KMS-11 (cell line): ENCODE measurements around the gene USP9Y.

Experiments
- H2AFZ ChIP-seq: fragments of 200-600 bp; sonication (generic); 2 replicates; pipeline ENCODE4 v1.6.1; 2016; ENCODE audit warnings: antibody characterized with exemption, mixed run types, low read depth
- H3K27ac ChIP-seq: fragments of 200-600 bp; sonication (generic); 2 replicates; pipeline ENCODE4 v1.6.1; 2016; ENCODE audit warnings: mild to moderate bottlenecking, mixed run types
- H3K27me3 ChIP-seq: fragments of 200-600 bp; sonication (generic); 2 replicates; pipeline ENCODE4 v1.6.1; 2017; ENCODE audit warnings: mild to moderate bottlenecking, low read depth, mixed run types, moderate library complexity; ENCODE audit not compliant: insufficient read depth
- H3K36me3 ChIP-seq: fragments of 200-600 bp; sonication (generic); 2 replicates; pipeline ENCODE4 v1.6.1; 2017; ENCODE audit warnings: mild to moderate bottlenecking, mixed run types; ENCODE audit not compliant: insufficient read depth
- H3K4me1 ChIP-seq: fragments of 200-600 bp; sonication (generic); 2 replicates; pipeline ENCODE4 v1.6.1; 2016; ENCODE audit warnings: mild to moderate bottlenecking, low read depth, mixed run types; ENCODE audit not compliant: poor library complexity, severe bottlenecking
- H3K4me2 ChIP-seq: fragments of 200-600 bp; sonication (generic); 2 replicates; pipeline ENCODE4 v1.7.0; 2016; ENCODE audit warnings: mild to moderate bottlenecking, mixed run types
- H3K4me3 ChIP-seq: fragments of 200-600 bp; sonication (generic); IDR thresholded peaks from 2 replicates; pipeline ENCODE4 v1.6.1; 2017; ENCODE audit warnings: low read depth, low read length, mixed read lengths; ENCODE audit not compliant: insufficient read depth
- H3K79me2 ChIP-seq: fragments of 200-600 bp; sonication (generic); 2 replicates; pipeline ENCODE4 v1.6.1; 2016; ENCODE audit warnings: low read depth, mixed run types; ENCODE audit not compliant: insufficient read depth
- H3K9ac ChIP-seq: fragments of 200-600 bp; sonication (generic); 2 replicates; pipeline ENCODE4 v1.6.1; 2016; ENCODE audit warnings: mild to moderate bottlenecking, mixed run types
- H4K20me1 ChIP-seq: fragments of 200-600 bp; sonication (generic); 2 replicates; pipeline ENCODE4 v1.6.1; 2016; ENCODE audit warnings: mild to moderate bottlenecking, mixed run types; ENCODE audit not compliant: insufficient read depth
- CTCF ChIP-seq: fragments of 200-600 bp; sonication (generic); conservative IDR thresholded peaks from 2 replicates; pipeline ENCODE4 v1.6.1; 2017; ENCODE audit warnings: low read depth, mild to moderate bottlenecking, antibody characterized with exemption, low read length, moderate library complexity, mixed read lengths

USP9Y gene

GRCh38 chrY:12846793-12847192, 145.8 kb downstream of the USP9Y start:
- no peak overlapping the region for H3K4me3 ChIP-seq
- no peaks in the 10 kb centered on the region for H3K36me3 ChIP-seq
- TF ChIP-seq CTCF: no peak
- no peak overlapping the region for H2AFZ ChIP-seq
- no peaks in the 10 kb centered on the region for H4K20me1 ChIP-seq
- no peaks in the 10 kb centered on the region for H3K27me3 ChIP-seq
- H3K9ac ChIP-seq: no peak overlapping the region
- no peaks in the 10 kb centered on the region for H3K4me1 ChIP-seq
- H3K4me2 ChIP-seq: no peak overlapping the region
- no peak overlapping the region for H3K27ac ChIP-seq
- H3K79me2 ChIP-seq: no peaks in the 10 kb centered on the region

- Histone ChIP-seq H3K36me3 (no peaks in the 10 kb centered on the region), H3K4me3 (no peak overlapping the region)
- TF ChIP-seq CTCF: no peak
Measured at GRCh38 chrY:12855791-12856275, 154.8 kb downstream of the USP9Y start.

GRCh38 chrY:12867960-12868359, 166.9 kb downstream of the USP9Y start:
- H3K27ac ChIP-seq: no peak overlapping the region

More at GRCh38 chrY:12855791-12856275, 154.8 kb downstream of the USP9Y start:
- no peak overlapping the region for H3K27ac ChIP-seq
- H3K79me2 ChIP-seq: no peaks in the 10 kb centered on the region
- H3K4me1 ChIP-seq: no peaks in the 10 kb centered on the region
- no peak overlapping the region for H2AFZ ChIP-seq
- no peaks in the 10 kb centered on the region for H4K20me1 ChIP-seq
- no peak overlapping the region for H3K9ac ChIP-seq
- no peaks in the 10 kb centered on the region for H3K27me3 ChIP-seq
- no peak overlapping the region for H3K4me2 ChIP-seq

GRCh38 chrY:12896973-12897372, 195.9 kb downstream of the USP9Y start:
- Histone ChIP-seq H4K20me1 (no peaks in the 10 kb centered on the region), H3K27me3 (no peaks in the 10 kb centered on the region), H3K79me2 (no peaks in the 10 kb centered on the region), H3K9ac (no peak overlapping the region), H3K4me1 (no peaks in the 10 kb centered on the region), H3K4me2 (no peak overlapping the region), H2AFZ (no peak overlapping the region), H3K27ac (no peak overlapping the region), H3K36me3 (no peaks in the 10 kb centered on the region), H3K4me3 (no peak overlapping the region)
- TF ChIP-seq CTCF: no peak

More at GRCh38 chrY:12867960-12868359, 166.9 kb downstream of the USP9Y start:
- H3K27me3 ChIP-seq: no peaks in the 10 kb centered on the region
- TF ChIP-seq CTCF: no peak
- H3K4me1 ChIP-seq: no peaks in the 10 kb centered on the region
- H2AFZ ChIP-seq: no peak overlapping the region
- H4K20me1 ChIP-seq: no peaks in the 10 kb centered on the region
- H3K4me3 ChIP-seq: no peak overlapping the region
- H3K79me2 ChIP-seq: no peaks in the 10 kb centered on the region
- H3K9ac ChIP-seq: no peak overlapping the region
- no peak overlapping the region for H3K4me2 ChIP-seq
- no peaks in the 10 kb centered on the region for H3K36me3 ChIP-seq
